NB4 (cell line): ENCODE measurements around the gene CRAT.

ENCODE experiments used
- POLR2A ChIP-seq: IDR thresholded peaks from 2 replicates; pipeline ENCODE4 v1.6.1; 2011; ENCODE audit warnings: mild to moderate bottlenecking; ENCODE audit not compliant: insufficient read length; ENCODE audit errors: extremely low read depth
- TF ChIP-seq, protein P1 (sequence below): IDR thresholded peaks from one replicate; pipeline ENCODE4 v1.5.1; 2012; ENCODE audit warnings: low read depth, low read length

DNA sequence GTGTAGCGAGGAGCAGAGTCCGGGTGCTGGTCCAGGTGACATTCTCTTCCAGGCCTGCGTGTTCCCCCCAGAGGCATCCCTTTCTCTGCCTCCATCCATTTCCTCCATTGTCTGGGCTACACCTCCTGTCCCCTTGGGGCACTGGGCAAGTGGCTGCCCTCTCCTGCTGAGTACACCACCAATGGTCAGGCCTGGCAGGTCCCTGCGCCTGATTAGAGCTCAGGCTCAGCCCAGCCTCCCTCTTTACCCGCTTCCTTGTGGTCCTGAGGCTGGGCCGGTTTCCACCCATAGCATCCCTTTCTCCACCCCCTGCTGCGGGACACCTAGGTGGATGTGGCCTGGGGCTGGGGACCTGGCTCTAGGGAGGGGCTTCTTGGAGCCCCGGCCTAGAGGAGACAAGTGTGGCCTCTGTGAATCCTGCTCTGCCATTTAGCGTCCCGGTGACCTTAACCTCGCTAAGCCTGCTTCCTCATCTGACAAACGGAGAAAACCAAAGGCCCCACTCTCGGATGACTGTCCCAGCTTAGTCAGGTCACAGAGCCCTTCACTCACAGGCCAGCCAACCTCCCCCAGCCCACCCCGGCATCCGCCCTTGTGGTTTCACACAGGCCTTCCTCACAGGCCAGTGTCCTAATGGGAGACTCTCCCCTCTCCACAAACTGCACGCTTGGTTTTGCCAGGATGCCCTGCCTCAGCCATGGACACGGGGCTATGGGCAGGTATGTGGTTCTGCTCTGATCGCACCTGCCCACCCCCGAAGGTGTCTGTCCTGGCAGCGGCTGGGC, 16.8 kb downstream of the CRAT start:
- TF ChIP-seq, protein P1, sequence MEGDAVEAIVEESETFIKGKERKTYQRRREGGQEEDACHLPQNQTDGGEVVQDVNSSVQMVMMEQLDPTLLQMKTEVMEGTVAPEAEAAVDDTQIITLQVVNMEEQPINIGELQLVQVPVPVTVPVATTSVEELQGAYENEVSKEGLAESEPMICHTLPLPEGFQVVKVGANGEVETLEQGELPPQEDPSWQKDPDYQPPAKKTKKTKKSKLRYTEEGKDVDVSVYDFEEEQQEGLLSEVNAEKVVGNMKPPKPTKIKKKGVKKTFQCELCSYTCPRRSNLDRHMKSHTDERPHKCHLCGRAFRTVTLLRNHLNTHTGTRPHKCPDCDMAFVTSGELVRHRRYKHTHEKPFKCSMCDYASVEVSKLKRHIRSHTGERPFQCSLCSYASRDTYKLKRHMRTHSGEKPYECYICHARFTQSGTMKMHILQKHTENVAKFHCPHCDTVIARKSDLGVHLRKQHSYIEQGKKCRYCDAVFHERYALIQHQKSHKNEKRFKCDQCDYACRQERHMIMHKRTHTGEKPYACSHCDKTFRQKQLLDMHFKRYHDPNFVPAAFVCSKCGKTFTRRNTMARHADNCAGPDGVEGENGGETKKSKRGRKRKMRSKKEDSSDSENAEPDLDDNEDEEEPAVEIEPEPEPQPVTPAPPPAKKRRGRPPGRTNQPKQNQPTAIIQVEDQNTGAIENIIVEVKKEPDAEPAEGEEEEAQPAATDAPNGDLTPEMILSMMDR, result no peak
- TF ChIP-seq POLR2A, result no peak
